A549 (cell line): ENCODE measurements around the gene F10.

Source experiments
- CHD2 ChIP-seq: fragments of 150-350 bp; IDR thresholded peaks from 2 replicates; pipeline ENCODE4 v1.6.1; 2014; ENCODE audit warnings: low read length; ENCODE audit not compliant: partially characterized antibody
- CTCF ChIP-seq: fragments of >200 bp; sonication (Bioruptor Twin); formaldehyde crosslinking; IDR thresholded peaks from 3 replicates; pipeline ENCODE4 v1.5.1; 2016
- EP300 ChIP-seq, 2 experiments: fragments of >200 bp; sonication (Bioruptor Twin); formaldehyde crosslinking; IDR thresholded peaks; 2 replicates in 1 of 2; 3 replicates in 1 of 2; pipeline ENCODE4 v1.6.1; 2016 to 2017
- JUNB ChIP-seq: fragments of >200 bp; sonication (Bioruptor Twin); formaldehyde crosslinking; IDR thresholded peaks from 2 replicates; pipeline ENCODE4 v1.6.1; 2016
- MAZ ChIP-seq: fragments of 150-350 bp; IDR thresholded peaks from 2 replicates; pipeline ENCODE4 v1.6.1; 2014; ENCODE audit warnings: antibody characterized with exemption, low read depth, low read length, borderline replicate concordance
- POLR2A ChIP-seq: IDR thresholded peaks from 2 replicates; pipeline ENCODE4 v1.6.1; 2012; ENCODE audit warnings: mild to moderate bottlenecking, low read length
- POLR2AphosphoS2 ChIP-seq: conservative IDR thresholded peaks from 2 replicates; pipeline ENCODE4 v1.6.1; 2012; ENCODE audit warnings: low read length, improper control_type of control experiment, inconsistent platforms
- ZC3H11A ChIP-seq: fragments of 450-650 bp; IDR thresholded peaks from 2 replicates; pipeline ENCODE4 v1.6.1; 2014; ENCODE audit warnings: antibody characterized with exemption, mild to moderate bottlenecking

DNA sequence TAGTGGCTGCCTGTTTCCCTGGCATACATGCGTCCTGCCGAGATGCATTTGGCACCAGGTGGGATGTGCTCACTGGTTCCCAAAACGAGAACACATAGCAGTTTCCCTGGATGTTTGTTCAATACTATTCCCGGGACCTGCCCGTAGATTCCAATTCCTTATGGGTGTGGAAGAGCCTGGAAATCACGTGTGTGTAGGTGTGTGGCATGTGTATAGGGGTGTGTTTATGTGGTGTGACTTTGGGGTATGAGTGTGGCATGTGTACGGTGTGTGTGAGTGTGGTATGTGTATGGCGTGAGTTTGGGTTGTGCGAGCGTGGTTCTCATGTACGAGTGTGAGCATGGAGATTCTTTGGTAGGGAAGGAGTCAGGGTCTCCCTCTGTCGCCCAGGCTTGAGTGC, 19.9 kb upstream of the F10 start:
- TF ChIP-seq CTCF = no peak
- no peak for TF ChIP-seq CHD2
- TF ChIP-seq POLR2AphosphoS2 = no peak
- no peak for TF ChIP-seq JUNB
- TF ChIP-seq ZC3H11A = no peak
- no peak for TF ChIP-seq MAZ
- no peak for TF ChIP-seq POLR2A
- TF ChIP-seq EP300 (IDR thresholded peaks at IDR 0.05) = no peak
